IPS-15b (cell line): Measurements from ENCODE around the gene ZIC4.
A peak's percentile ranks its signal among the peaks of the same experiment; 100 is the strongest.

Experiments
- H3K27me3 ChIP-seq: one replicate; pipeline ENCODE4 v1.6.1; 2013; ENCODE audit warnings: low read length; ENCODE audit not compliant: control insufficient read depth, insufficient read depth
- H3K36me3 ChIP-seq: one replicate; pipeline ENCODE4 v1.6.1; 2013; ENCODE audit warnings: low read length; ENCODE audit not compliant: control insufficient read depth, insufficient read depth
- H3K4me1 ChIP-seq: one replicate; pipeline ENCODE4 v1.6.1; 2013; ENCODE audit warnings: mild to moderate bottlenecking, low read length; ENCODE audit not compliant: control insufficient read depth, insufficient read depth
- H3K4me3 ChIP-seq: one replicate; pipeline ENCODE4 v1.5.1; 2013; ENCODE audit warnings: low read depth, low read length
- H3K9ac ChIP-seq: one replicate; pipeline ENCODE4 v1.6.1; 2013; ENCODE audit warnings: low read depth, mild to moderate bottlenecking, low read length
- H3K9me3 ChIP-seq: one replicate; pipeline ENCODE4 v1.6.1; 2013; ENCODE audit warnings: mild to moderate bottlenecking, low read length; ENCODE audit not compliant: control insufficient read depth, insufficient read depth

The ZIC4 gene

DNA sequence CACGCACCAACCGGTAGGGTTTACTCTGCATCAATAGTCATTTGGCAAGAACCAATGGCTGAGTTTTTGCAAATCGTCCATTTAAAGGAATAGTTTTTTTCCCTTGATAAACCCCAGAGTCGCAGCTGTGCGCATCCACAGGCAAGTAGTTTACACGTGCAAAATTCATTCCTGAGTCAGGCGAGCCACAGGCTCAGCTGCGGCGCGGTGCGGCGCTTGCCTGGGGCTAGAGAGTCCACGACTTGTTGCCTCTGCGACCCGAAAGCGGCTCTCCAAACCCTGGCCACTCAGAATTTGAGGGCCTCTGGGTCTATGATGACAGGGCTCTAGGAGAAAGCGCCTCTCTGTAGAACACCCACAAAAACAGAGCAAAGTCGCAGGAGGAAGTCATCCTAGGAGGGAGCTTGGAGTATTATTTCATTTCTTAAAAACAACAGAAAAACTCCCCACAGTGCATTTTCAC is 36.7 kb downstream of the ZIC4 start:
- Histone ChIP-seq H3K36me3 (no peaks in the 10 kb centered on the region), H3K4me1 (peaks cover 16% of the 10 kb centered on the region), H3K27me3 (peaks cover 99% of the 10 kb centered on the region), H3K9ac (no peak overlapping the region), H3K9me3 (no peaks in the 10 kb centered on the region), H3K4me3 (peak overlapping the region; percentile 10)

DNA sequence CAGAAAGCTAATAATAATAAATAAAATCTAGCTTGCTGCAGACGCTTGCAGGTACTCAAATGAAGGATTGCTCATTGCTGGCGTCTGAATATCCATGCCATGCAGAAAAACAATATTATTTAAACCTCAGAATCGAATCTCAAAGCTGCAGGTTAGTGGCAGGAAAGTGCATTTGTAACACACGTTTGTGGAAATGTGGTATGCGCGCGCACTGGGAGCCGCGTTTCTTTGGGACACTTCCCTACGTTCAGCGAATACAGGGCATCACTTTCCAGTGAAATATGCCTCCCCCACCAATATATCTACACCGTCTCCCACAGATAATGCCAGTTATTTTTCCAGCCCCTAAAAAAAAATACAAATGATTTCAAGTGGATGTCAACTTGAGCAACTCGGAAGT is 37.1 kb downstream of the ZIC4 start:
- Histone ChIP-seq H3K36me3 (no peaks in the 10 kb centered on the region), H3K4me1 (peaks cover 16% of the 10 kb centered on the region), H3K9me3 (no peaks in the 10 kb centered on the region), H3K27me3 (peaks cover 99% of the 10 kb centered on the region), H3K9ac (no peak overlapping the region), H3K4me3 (peak overlapping the region; percentile 10)

DNA sequence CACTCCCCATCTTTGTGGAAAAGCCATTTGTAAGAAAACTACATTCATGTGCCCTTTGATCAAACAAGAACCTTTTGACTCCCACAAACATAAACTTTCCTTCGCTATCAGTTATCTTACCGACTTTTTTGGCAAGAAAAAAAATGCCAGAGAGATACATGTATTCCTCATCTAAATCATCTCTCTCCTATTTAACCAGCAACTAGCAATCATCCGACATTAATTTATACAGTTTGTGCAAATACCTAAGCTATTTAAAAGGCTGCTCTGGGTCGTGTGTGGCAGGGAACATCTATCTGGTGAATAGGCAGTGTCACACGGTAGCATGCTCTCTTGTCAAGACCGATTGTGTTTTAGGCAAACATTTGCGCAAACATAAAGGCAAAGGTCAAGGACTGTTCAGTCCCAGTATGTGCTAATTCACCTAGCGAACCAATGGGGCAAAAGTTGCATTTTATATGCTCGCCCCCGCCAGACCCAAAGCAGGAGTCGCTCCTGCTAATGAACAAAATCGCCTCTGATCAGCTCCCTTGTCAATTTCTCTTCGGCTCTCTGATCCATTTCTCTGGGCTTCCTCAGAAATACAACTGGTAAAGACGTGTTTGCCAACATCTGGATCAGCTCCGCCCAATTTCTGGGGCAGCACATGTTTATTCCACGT is 37.7 kb downstream of the ZIC4 start:
- H3K36me3 ChIP-seq, result no peaks in the 10 kb centered on the region
- H3K9me3 ChIP-seq, result no peaks in the 10 kb centered on the region
- peaks cover 99% of the 10 kb centered on the region for H3K27me3 ChIP-seq
- no peak overlapping the region for H3K9ac ChIP-seq
- peak overlapping the region; percentile 10 for H3K4me3 ChIP-seq
- H3K4me1 ChIP-seq, result peaks cover 16% of the 10 kb centered on the region

DNA sequence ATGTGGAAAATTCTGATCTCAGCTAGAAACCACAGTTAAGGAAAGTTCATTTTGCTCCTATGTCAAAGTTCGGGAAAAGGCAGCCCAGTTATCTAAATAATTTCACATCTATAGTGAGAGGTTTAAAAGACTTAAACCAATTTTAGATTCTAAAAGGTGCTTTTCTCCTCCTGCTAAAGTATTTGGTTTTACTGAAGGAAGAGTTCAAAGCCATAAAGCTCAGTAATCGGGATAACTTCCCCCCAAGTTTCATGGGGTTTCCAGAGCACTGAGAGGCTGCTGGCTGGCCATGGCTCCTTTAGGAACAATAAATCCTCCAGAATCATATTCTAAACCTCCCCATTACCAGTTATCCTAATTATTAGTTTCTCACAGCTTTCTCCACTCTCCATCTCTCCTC is 38.2 kb downstream of the ZIC4 start:
- Histone ChIP-seq H3K9me3 (no peaks in the 10 kb centered on the region), H3K9ac (no peak overlapping the region), H3K4me3 (no peak overlapping the region), H3K27me3 (peaks cover 99% of the 10 kb centered on the region), H3K36me3 (no peaks in the 10 kb centered on the region), H3K4me1 (peaks cover 16% of the 10 kb centered on the region)

DNA sequence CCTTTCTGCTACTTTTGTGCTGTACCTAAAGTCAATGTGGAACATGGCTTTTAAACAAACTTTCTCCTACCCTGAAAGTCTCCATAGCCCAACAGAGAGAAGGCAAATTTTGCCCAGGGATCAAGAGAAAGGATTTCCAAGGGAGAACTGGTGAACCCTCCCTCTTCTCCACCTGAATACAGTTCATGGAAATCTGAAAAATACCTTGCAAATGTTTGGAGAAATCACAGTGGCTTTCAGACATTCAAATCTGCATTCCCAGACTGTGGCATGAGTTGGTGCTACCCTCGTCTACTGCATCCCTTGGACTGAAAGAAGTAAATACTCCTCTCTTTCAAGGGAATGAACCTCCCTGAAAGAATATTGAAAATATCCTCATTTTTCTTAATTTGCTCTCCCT is 38.7 kb downstream of the ZIC4 start:
- no peaks in the 10 kb centered on the region for H3K9me3 ChIP-seq
- H3K4me1 ChIP-seq, result peaks cover 16% of the 10 kb centered on the region
- peaks cover 99% of the 10 kb centered on the region for H3K27me3 ChIP-seq
- H3K4me3 ChIP-seq, result no peak overlapping the region
- no peak overlapping the region for H3K9ac ChIP-seq
- no peaks in the 10 kb centered on the region for H3K36me3 ChIP-seq

DNA sequence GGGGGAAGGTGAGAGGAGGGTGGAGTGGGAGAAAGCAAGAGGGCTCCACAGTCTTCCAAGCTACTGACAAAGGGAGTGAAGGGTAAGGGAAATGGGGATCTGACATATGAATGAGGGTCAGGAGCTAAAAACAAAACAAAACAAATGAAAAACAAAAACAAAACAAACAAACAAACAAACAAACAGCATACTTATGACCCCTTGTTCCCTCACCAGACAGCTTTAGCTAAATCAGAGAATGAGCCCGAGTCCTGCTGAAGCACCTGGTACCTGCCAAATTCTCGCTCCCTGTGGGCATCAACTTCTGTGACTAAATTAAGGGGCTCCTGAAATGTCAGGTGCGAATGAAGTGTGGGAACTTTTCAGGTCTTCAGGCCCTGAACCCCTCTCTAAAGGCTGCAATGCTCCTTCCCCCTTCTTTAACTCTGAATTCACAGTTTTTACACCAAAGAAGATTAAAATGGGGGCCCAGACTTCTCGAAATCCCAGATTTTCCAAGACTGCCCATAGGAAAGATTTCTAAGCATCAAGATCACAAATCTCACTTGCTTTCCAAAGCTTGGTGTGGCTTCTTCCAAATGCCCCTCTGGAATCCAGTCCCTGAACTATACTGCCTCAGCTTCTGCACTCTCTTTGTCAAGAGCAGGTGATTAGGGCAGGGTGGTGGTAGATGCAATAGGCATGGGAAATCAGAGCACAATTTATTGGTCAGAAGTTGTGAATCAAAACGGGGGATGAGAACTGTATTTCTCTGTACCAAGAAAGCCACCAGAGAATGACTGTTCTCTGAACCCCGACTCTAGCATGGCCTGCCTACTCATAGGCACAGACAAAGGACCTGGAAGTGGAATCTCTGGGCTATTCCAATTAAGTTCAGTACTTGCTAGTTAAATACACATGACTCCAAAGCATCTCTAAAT is 40.9 kb downstream of the ZIC4 start:
- Histone ChIP-seq H3K4me3 (no peak overlapping the region), H3K36me3 (no peaks in the 10 kb centered on the region), H3K27me3 (peaks cover 100% of the 10 kb centered on the region), H3K9ac (no peak overlapping the region), H3K9me3 (no peaks in the 10 kb centered on the region), H3K4me1 (peaks cover 11% of the 10 kb centered on the region)

DNA sequence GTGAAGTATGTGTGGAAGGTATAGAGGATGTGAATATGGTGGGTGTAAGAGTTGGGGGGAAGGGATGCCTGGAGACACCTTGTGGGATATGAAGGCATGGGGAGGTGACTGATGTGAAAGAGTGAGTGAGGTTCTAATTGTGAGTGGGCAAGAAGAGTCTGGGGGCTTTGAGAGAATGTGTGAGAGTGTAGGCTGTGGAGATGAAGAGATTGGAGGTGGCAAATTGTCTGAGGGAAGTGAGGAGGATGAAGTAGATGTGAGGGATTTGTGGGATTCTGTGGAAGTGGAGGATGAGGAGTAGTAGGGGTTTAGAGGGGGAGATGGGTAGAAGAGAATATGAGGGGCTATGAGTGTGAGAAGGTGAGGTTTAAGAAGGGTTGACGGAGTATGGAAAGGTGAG is 41.6 kb downstream of the ZIC4 start:
- Histone ChIP-seq H3K4me3 (no peak overlapping the region), H3K27me3 (peaks cover 100% of the 10 kb centered on the region), H3K9ac (no peak overlapping the region), H3K4me1 (peaks cover 13% of the 10 kb centered on the region), H3K9me3 (no peaks in the 10 kb centered on the region), H3K36me3 (no peaks in the 10 kb centered on the region)

DNA sequence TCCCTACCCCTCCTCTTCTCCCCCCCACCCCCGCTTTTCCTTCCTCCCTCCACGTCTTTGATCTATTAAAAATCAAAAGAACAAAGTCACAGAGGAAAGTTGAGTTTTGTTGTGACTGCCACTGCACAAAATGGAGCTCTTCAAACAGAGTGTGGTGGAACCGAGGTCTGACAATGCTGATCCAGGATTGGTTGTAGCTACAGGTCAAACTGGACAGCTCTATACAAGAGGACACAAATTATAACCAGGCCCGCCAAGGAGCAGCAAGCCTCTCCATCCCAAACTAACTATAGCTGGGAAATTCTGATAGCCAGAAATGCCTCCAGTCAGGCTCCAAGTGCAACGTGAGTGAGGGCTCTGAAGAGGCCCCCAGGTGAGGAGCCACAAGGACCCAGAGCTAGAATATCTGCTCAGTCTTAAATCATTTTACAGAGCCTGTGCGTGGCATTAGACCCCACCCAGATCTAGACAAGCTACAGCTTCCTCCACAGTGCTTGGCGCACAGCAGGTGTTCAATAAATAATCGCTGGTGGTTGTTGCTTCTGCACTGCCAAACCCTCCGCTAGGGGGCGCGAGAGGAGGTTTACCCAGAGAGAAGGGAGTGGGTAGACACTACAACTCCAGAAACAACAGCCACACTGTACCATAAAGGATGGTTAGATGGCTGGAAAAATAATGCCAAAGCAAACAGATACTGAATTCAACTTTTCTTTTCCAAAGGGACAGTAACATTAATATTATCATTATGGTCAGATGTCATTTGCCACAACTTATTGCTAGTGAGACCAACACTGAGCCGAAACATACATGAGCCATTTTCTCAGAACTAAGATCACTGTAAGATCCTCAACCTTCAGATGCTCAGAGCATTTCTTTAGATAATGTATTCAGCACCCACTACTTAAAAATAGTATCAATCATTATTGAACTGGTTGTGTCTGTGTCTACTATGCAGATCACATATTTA is 44.6 kb downstream of the ZIC4 start:
- Histone ChIP-seq H3K4me1 (peaks cover 19% of the 10 kb centered on the region), H3K9ac (no peak overlapping the region), H3K9me3 (no peaks in the 10 kb centered on the region), H3K4me3 (peak overlapping the region; percentile 24), H3K36me3 (no peaks in the 10 kb centered on the region), H3K27me3 (peaks cover 100% of the 10 kb centered on the region)

DNA sequence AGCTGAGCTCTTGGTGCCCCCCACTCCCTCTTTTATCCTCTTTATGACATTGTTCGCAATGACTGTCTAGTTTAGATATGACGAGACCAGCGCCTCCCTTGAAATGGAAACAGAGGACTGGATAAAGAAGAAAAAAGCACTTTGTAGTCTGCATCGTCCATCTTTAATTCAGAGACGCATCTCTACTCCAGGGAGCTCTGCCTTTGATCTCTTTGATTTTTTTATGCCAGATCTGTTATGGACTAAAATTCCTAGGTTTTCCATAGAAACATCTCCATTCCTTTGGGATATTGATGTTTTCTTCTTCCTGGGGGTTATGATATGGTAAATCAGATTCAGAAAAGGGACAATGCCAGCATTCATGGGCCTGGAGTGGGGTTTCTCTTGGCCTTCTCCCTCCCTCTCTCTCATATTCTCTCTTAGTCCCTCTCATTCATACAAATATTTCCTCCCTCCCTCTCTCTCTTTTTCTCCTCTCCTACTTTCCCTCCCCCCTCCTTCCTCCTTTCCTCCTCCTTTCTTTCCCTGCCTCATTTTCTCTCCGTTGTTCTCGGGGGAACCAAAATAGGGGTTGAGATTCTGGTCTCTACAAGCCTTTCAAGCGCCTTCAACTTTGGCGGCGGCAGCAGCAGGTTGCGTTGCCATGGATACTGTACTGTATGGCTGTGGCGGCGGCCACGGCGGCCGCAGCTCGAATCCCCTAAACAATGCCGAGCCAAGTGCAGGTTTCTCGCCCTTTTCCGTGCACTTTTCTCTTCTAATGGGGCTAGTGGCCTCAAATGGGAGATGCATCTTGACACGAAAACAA is 45.5 kb downstream of the ZIC4 start:
- peaks cover 100% of the 10 kb centered on the region for H3K27me3 ChIP-seq

DNA sequence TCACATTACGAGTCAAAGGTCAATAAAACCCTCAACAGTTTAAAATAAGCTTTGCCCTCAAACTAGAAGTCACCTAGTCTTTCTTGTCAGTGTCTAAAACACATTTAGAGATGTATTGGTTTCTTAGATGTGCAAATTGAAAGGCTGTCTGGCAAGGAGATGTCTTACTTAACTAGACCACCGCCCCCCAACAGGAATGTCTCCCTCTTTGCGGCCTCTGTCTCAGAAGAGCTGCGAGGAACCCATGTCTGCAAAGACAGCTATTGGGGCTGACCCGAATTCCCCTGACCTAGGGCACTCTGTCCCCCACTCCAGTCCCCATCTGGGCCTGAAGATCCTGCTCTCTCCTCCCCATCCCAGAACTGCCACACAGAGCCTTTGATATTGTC is 46.3 kb downstream of the ZIC4 start:
- Histone ChIP-seq H3K4me3 (no peak overlapping the region), H3K27me3 (peaks cover 100% of the 10 kb centered on the region), H3K9me3 (no peaks in the 10 kb centered on the region), H3K36me3 (no peaks in the 10 kb centered on the region), H3K9ac (no peak overlapping the region), H3K4me1 (peaks cover 31% of the 10 kb centered on the region)

More for the DNA sequence above, 45.5 kb downstream of the ZIC4 start:
- Histone ChIP-seq H3K4me1 (peaks cover 25% of the 10 kb centered on the region), H3K9me3 (no peaks in the 10 kb centered on the region), H3K4me3 (peak overlapping the region; percentile 24), H3K9ac (no peak overlapping the region), H3K36me3 (no peaks in the 10 kb centered on the region)
